Erythroblast (primary cell): ENCODE results near the gene C10orf90.

Experiments used
- GATA1 ChIP-seq: IDR thresholded peaks from 2 replicates; pipeline ENCODE4 v1.6.1; 2011; ENCODE audit warnings: low read depth, mild to moderate bottlenecking, control low read depth, low read length, moderate library complexity
- POLR2A ChIP-seq: IDR thresholded peaks from 2 replicates; pipeline ENCODE4 v1.6.1; 2011; ENCODE audit warnings: mild to moderate bottlenecking, low read length

GRCh38 chr10:126519185-126519584, 151.3 kb downstream of the C10orf90 start:
- TF ChIP-seq POLR2A (no peak), GATA1 (no peak)
